Nephron (organoid): ENCODE data around the gene CCR5AS.
"Not testable (repeated sequence)": the region's sequence is repeated elsewhere in the genome, so short reads cannot be mapped to it uniquely, and the experiment has no call there.

ENCODE experiments used
- H3K27ac Mint-ChIP-seq, 3 experiments: 2 replicates each; pipeline ENCODE4 v1.8.0; 2020; ENCODE audit warnings: mixed read lengths in 3 of 3, mild to moderate bottlenecking in 2 of 3, moderate library complexity in 1 of 3
- H3K27me3 Mint-ChIP-seq: 2 replicates; pipeline ENCODE4 v1.8.0; 2021; ENCODE audit warnings: low read depth, mild to moderate bottlenecking, moderate library complexity, mixed read lengths
- H3K36me3 Mint-ChIP-seq: 2 replicates; pipeline ENCODE4 v1.8.0; 2020; ENCODE audit warnings: low read depth, mixed read lengths
- H3K4me1 Mint-ChIP-seq: 2 replicates; pipeline ENCODE4 v1.8.0; 2020; ENCODE audit warnings: mixed read lengths
- H3K4me3 Mint-ChIP-seq, 3 experiments: 2 replicates each; pipeline ENCODE4 v1.8.0; 2020; ENCODE audit warnings: mild to moderate bottlenecking in 3 of 3, mixed read lengths in 3 of 3, moderate library complexity in 2 of 3
- H3K9me3 Mint-ChIP-seq: 2 replicates; pipeline ENCODE4 v1.8.0; 2020; ENCODE audit warnings: mixed read lengths
- TF ChIP-seq, protein P1 (sequence below), 3 experiments: fragments of 200-600 bp; sonication (generic); IDR thresholded peaks; one replicate each; pipeline ENCODE4 v1.5.0; 2021; ENCODE audit warnings: antibody characterized with exemption in 3 of 3; ENCODE audit not compliant: unreplicated experiment in 3 of 3

Gene CCR5AS

DNA sequence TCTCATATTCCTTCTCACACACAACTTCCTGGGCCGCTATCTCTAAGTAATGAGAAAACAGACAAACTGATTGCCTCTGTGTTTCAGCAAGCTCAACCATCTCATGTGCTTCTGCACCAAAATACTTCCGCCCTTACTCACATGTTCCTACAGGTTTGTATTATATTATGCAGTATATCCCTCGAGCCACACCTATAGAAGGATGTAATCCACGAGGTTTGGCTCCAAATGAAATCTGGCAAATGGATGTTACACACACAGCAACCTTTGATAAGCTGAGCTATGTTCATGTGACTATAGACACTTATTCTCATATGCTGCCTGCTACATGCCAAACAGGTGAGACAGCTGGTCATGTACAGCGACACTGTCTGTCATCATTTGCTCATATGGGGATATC is 22.8 kb upstream of the CCR5AS start:
- H3K27ac Mint-ChIP-seq: no peak overlapping the region
- H3K36me3 Mint-ChIP-seq: peaks cover 4% of the 10 kb centered on the region
- H3K27me3 Mint-ChIP-seq: peaks cover 14% of the 10 kb centered on the region

GRCh38 chr3:46429250-46429649 is 22.4 kb upstream of the CCR5AS start:
- Mint-ChIP-seq H3K36me3 (peaks cover 4% of the 10 kb centered on the region), H3K27ac (no peak overlapping the region), H3K9me3 (peaks cover 13% of the 10 kb centered on the region), H3K4me3 (no peak overlapping the region), H3K27me3 (peaks cover 12% of the 10 kb centered on the region), H3K4me1 (peaks cover 8% of the 10 kb centered on the region)
- TF ChIP-seq, protein P1, sequence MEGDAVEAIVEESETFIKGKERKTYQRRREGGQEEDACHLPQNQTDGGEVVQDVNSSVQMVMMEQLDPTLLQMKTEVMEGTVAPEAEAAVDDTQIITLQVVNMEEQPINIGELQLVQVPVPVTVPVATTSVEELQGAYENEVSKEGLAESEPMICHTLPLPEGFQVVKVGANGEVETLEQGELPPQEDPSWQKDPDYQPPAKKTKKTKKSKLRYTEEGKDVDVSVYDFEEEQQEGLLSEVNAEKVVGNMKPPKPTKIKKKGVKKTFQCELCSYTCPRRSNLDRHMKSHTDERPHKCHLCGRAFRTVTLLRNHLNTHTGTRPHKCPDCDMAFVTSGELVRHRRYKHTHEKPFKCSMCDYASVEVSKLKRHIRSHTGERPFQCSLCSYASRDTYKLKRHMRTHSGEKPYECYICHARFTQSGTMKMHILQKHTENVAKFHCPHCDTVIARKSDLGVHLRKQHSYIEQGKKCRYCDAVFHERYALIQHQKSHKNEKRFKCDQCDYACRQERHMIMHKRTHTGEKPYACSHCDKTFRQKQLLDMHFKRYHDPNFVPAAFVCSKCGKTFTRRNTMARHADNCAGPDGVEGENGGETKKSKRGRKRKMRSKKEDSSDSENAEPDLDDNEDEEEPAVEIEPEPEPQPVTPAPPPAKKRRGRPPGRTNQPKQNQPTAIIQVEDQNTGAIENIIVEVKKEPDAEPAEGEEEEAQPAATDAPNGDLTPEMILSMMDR (IDR thresholded peaks at IDR 0.05; ENCODE audit: unreplicated experiment in 3 of 3): no peak

More for the DNA sequence above, 22.8 kb upstream of the CCR5AS start:
- TF ChIP-seq, protein P1 (IDR thresholded peaks at IDR 0.05; ENCODE audit: unreplicated experiment in 3 of 3): no peak
- Mint-ChIP-seq H3K9me3 (peaks cover 13% of the 10 kb centered on the region), H3K4me1 (peaks cover 8% of the 10 kb centered on the region), H3K4me3 (no peak overlapping the region)

DNA sequence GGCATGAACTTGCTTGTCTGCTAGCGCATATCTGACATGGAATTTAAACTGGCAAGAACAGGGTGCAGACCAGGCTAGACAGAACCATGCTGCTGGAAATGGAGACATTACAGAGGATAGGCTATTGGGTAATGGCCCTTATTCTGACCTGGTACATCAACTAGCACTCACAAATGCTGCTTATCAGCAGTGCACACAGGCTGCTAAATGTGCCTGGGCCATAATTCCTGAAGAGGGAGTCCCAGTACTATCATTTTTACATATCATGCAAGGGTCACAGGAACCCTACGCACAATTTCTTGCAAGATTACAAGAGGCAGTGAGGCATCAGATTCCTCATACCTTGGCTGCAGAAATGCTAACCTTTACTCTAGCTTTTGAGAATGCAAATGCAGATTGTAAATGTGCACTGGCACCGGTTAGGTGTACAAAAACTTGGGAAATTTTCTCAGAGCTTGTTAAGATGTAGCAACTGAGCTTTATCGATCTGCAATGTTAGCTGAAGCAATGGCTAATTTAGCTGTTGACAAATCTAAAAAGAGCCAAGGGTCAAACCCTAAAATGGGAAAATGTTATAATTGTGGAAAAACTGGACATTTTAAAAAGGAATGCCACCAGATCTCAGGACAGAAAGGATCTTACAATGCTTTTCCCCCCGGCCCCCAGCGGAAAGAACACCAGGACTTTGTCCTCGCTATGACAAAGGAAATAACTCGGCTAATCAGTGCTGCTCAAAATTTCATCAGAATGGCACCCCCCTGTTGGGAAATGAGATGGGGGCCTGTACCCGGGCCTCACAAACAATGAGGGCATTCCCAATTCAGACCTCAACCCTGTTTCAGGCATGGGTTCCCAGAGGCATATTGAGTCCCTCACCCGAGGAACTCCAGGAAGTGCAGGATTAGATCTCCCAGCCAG is 21.3 kb upstream of the CCR5AS start:
- Mint-ChIP-seq H3K27ac (peak overlapping the region; percentile 19 to 40 (median 37)), H3K36me3 (peaks cover 4% of the 10 kb centered on the region), H3K4me1 (peaks cover 8% of the 10 kb centered on the region), H3K4me3 (no peak overlapping the region), H3K27me3 (peaks cover 11% of the 10 kb centered on the region), H3K9me3 (peaks cover 10% of the 10 kb centered on the region)
- TF ChIP-seq, protein P1 (IDR thresholded peaks at IDR 0.05; ENCODE audit: unreplicated experiment in 3 of 3): no peak

- H3K4me3 Mint-ChIP-seq, H3K4me1 Mint-ChIP-seq, H3K9me3 Mint-ChIP-seq, H3K36me3 Mint-ChIP-seq: not testable (repeated sequence)
- H3K27me3 Mint-ChIP-seq: peaks cover 11% of the 10 kb centered on the region
- TF ChIP-seq, protein P1 (IDR thresholded peaks at IDR 0.05; ENCODE audit: unreplicated experiment in 3 of 3): peak in 1 of 3 experiments; percentile 18
- peak overlapping the region in 1 of 3 experiments; percentile 40 for H3K27ac Mint-ChIP-seq
These were observed 20.5 kb upstream of the CCR5AS start for GRCh38 chr3:46427404-46427803.

- H3K4me1 Mint-ChIP-seq, H3K27ac Mint-ChIP-seq, H3K9me3 Mint-ChIP-seq, H3K4me3 Mint-ChIP-seq, H3K36me3 Mint-ChIP-seq: not testable (repeated sequence)
- peaks cover 14% of the 10 kb centered on the region for H3K27me3 Mint-ChIP-seq
These were observed 19.6 kb upstream of the CCR5AS start for GRCh38 chr3:46426476-46426875.

DNA sequence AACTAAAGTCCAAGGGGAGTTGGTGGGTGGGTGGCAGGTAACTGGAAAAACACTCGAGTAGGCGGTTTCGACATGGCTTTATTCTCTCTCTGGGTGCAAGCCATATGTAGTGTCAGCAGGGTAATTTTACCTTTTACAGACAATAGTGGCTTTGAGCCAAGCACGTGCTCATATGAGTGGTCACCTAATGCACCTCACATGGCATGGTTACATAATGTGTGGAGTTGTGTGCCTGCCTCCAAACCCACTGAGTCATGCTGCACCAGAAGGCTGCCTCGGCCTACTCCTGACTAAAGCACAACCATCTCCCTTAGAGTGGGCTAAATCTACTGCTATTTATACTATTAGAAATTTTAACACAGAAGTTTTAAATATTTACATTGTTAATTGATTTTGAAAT is 16.7 kb upstream of the CCR5AS start:
- Mint-ChIP-seq H3K4me3 (no peak overlapping the region), H3K9me3 (no peaks in the 10 kb centered on the region), H3K27me3 (peaks cover 9% of the 10 kb centered on the region), H3K4me1 (peaks cover 8% of the 10 kb centered on the region), H3K36me3 (no peaks in the 10 kb centered on the region), H3K27ac (no peak overlapping the region)
- TF ChIP-seq, protein P1 (IDR thresholded peaks at IDR 0.05; ENCODE audit: unreplicated experiment in 3 of 3): no peak
